Ovary (tissue), 9 donors: ENCODE results near the gene CTNND2. TPM values are rescaled to one million over a fixed set of nuclear protein-coding genes. Genes with fewer than 3 reads are reported as not detected.

Experiments used
- polyA plus RNA-seq, 2 donors: library from polyadenylated mRNA; stranded (reverse); fragments of 200-250 nt in 1 of 2; fragments of 350-450 nt in 1 of 2; fragmentation: Illumina TruSeq in 1 of 2; extraction: RNeasy Lipid Tissue Mini Kit (QIAGEN cat#74804) in 1 of 2; gene quantifications; one replicate each; pipeline ENCODE4 v1.2.3, GENCODE V29; 2013 to 2014
- small RNA-seq: library from RNA; depleted of rRNA; stranded (forward); fragments of <200 nt; gene quantifications from one replicate; pipeline ENCODE3, GENCODE V24; 2016
- total RNA-seq, 7 donors: library from RNA; depleted of rRNA in 2 of 7; stranded (reverse); fragments of >200 nt in 2 of 7; fragmentation: NEBNext Ultra II Directional in 3 of 7; extraction: Animal tissue kit (Norgen Biotek cat#: 25700) in 3 of 7; gene quantifications; one replicate each; pipeline versions ENCODE4 v1.1.0 to v1.2.4, GENCODE V29; 2016 to 2023
- donor health status: DM: no; HTN: no; CAD: no; lungs with moderate emphysema.
- donor health status: DM: no; HTN: no; CAD: no.
- donor health status: Bipolar disorder and iron deficiency.
- donor health status: DM: yes; HTN: yes; CAD: no.
- donor health status: DM: no; HTN: no; CAD: no.
- donor health status: DM: yes; HTN: yes; CAD: no.

Gene CTNND2
- total and polyA plus RNA-seq, 9 donors = 0.52 to 13.2 (median 2.3) TPM

Small RNA genes within 50 kb of the gene (small RNA-seq; reads per million reads assigned to genes)
- gene RNU6-429P = not detected
